ENCODE measurements around the gene PTCD1.

DNA sequence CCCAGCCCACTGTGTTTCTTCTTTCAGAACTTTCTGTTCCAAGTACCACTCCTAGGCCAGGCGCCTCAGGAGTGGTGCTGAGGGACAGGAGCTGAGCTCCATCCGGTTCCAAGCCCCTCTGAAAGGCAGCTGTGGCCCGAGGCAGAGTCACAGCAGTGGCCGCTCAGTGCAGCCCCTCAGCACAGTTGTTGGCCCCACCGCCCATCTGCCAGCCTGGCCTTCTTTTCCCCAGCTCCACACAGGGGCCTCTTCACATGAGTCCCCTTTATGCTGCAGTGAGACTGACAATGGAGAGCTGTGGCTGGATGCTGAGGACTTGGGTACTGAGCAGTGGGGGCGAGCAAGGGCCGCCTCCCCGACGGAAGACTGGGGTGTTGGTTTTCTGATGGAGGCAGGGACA is 20.3 kb downstream of the PTCD1 start:
- TF ChIP-seq CTCF (IDR thresholded peaks at IDR 0.05) (no peak), EZH2 (IDR thresholded peaks at IDR 0.05) (no peak)
